Stomach (tissue), 4 donors: Measurements from ENCODE around the gene LGALS9.

ENCODE experiments used
- POLR2A ChIP-seq, 4 donors: fragments of 450-650 bp; IDR thresholded peaks; one replicate each; pipeline ENCODE4 v1.6.1; 2016; ENCODE audit warnings: antibody characterized with exemption in 4 of 4, control low read depth in 2 of 4, mild to moderate bottlenecking in 1 of 4, moderate library complexity in 1 of 4
- TF ChIP-seq, protein P1 (sequence below), 7 experiments: fragments of 450-650 bp in 4 of 7; fragments of 200-600 bp in 3 of 7; sonication (generic) in 3 of 7; IDR thresholded peaks; one replicate each; pipeline ENCODE4 v1.5.1; 2016 to 2019; ENCODE audit warnings: antibody characterized with exemption in 7 of 7, control low read depth in 2 of 7, mild to moderate bottlenecking in 1 of 7

DNA sequence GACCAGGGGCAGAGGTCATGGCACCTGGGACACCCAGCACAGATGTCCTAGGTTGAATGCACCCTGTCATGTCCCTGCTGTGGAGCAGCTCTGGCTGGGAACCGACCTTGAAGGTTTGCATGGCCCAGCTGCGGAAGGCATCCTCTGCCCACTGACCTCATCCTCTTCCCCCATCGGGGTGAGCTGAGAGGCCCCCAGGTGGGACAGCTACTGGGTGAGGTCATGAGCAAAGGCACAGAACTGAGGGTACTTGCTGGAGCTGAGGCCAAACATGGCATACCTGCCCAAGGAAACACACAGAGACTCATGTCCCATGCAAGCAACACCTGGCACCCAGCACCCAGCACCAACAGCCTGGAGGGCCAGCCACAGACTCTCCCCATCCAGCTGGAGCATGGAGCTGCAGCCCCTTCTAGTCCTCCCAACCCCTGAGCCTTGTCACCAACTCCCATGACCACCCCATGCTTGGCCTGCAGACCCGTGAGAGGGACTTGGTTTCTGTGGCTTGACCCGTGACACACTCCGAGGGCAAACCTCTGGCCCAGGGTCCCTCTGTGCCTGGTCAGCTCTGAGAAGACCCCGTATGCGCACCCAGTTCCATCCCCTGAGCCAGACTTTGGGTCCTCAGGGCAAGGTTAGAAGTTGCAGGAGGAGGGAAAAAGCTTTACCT is 33.1 kb downstream of the LGALS9 start:
- TF ChIP-seq, protein P1, sequence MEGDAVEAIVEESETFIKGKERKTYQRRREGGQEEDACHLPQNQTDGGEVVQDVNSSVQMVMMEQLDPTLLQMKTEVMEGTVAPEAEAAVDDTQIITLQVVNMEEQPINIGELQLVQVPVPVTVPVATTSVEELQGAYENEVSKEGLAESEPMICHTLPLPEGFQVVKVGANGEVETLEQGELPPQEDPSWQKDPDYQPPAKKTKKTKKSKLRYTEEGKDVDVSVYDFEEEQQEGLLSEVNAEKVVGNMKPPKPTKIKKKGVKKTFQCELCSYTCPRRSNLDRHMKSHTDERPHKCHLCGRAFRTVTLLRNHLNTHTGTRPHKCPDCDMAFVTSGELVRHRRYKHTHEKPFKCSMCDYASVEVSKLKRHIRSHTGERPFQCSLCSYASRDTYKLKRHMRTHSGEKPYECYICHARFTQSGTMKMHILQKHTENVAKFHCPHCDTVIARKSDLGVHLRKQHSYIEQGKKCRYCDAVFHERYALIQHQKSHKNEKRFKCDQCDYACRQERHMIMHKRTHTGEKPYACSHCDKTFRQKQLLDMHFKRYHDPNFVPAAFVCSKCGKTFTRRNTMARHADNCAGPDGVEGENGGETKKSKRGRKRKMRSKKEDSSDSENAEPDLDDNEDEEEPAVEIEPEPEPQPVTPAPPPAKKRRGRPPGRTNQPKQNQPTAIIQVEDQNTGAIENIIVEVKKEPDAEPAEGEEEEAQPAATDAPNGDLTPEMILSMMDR (IDR thresholded peaks at IDR 0.05): no peak
- TF ChIP-seq POLR2A (IDR thresholded peaks at IDR 0.05): no peak
